Measurements from ENCODE around the gene APBA1. TPM values are rescaled to one million over a fixed set of nuclear protein-coding genes. Genes with fewer than 3 reads are reported as not detected.

Gene APBA1
- total and polyA plus RNA-seq, 9 of the 15 experiments (the other 6 are each of a cell fraction or from before 2014, with no cell fraction given) = 0.01 to 0.02 TPM; not detected in 7

DNA sequence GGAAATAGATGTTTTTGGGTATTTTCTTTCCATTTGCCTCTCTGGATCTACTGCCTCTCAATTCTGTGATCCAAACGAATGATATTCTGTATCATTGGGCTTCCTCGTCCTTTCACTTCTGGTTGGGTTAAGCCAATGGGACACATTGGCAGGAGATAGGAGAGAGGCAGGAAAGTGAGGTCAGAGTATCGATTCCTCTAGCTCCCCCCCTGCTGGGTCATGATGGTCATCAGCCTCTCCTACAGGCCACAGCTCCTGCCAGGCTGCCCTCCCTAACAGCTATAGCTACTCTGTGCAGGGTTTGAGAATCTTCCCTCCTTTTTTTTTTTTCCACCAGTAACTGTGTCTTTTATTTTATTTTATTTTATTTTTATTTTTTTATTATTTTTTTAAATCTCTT lies 39.4 kb downstream of the APBA1 start:
- Histone ChIP-seq H3K36me3 (ENCODE audit: control insufficient read depth, insufficient read depth, low read length) (no peaks in the 10 kb centered on the region), H3K79me2 (ENCODE audit: control insufficient read depth, insufficient read depth, low read length) (no peaks in the 10 kb centered on the region), H3K9me3 (replicated peaks; ENCODE audit: control insufficient read depth, insufficient read depth, low read depth, low read length) (no peaks in the 10 kb centered on the region), H3K4me2 (ENCODE audit: insufficient read depth, low read length) (no peak overlapping the region), H3K4me3 (no peak overlapping the region), H4K20me1 (replicated peaks; ENCODE audit: control insufficient read depth, insufficient read depth, low read length) (no peaks in the 10 kb centered on the region), H2AFZ (ENCODE audit: low read depth, low read length) (no peak overlapping the region), H3K27me3 (ENCODE audit: control insufficient read depth in 2 of 2, insufficient read depth in 2 of 2, low read length in 2 of 2) (no peaks in the 10 kb centered on the region), H3K27ac (ENCODE audit: extremely low read depth, low read depth, low read length) (no peak overlapping the region), H3K4me1 (replicated peaks in 1 of 2; ENCODE audit: control insufficient read depth in 2 of 2, insufficient read depth in 2 of 2, low read length in 2 of 2) (no peaks in the 10 kb centered on the region), H3K9ac (ENCODE audit: insufficient read depth in 1 of 2, low read depth in 2 of 2, low read length in 2 of 2) (no peak overlapping the region), H3K9me1 (ENCODE audit: control insufficient read depth, insufficient read depth, low read length) (no peaks in the 10 kb centered on the region)
- DNase-seq (ENCODE audit: extremely low read depth in 1 of 4, low spot score in 3 of 4) (no peak), FAIRE-seq (no peak), ATAC-seq (no peak)
- BruUV-seq (replicated peaks) = no TSS peak
- ChIA-PET CTCF (ENCODE audit: low intra/inter-chr PET ratio) (no interaction called here), POLR2A (interaction anchor here (0.6 kb wide), 1 partner anchor 291 kb away, joined by 3 read pairs; no protein-coding TSS in a partner anchor)
- in situ Hi-C loops (cut with MboI) (no loop called here), intact Hi-C loops (cut with micrococcal nuclease) (no loop called here)
- WGBS (ENCODE audit: insufficient coverage, low coverage, missing lambda C conversion rate) = 0% methylated on average over 2 of the region's 3 CpGs
- TF ChIP-seq ZNF311 (CRISPR knock-in tag; IDR thresholded peaks at IDR 0.05) = no peak
- TF ChIP-seq, protein P1, sequence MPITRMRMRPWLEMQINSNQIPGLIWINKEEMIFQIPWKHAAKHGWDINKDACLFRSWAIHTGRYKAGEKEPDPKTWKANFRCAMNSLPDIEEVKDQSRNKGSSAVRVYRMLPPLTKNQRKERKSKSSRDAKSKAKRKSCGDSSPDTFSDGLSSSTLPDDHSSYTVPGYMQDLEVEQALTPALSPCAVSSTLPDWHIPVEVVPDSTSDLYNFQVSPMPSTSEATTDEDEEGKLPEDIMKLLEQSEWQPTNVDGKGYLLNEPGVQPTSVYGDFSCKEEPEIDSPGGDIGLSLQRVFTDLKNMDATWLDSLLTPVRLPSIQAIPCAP (CRISPR knock-in tag; IDR thresholded peaks at IDR 0.05; ENCODE audit: borderline replicate concordance) = no peak
- TF ChIP-seq, protein P2, sequence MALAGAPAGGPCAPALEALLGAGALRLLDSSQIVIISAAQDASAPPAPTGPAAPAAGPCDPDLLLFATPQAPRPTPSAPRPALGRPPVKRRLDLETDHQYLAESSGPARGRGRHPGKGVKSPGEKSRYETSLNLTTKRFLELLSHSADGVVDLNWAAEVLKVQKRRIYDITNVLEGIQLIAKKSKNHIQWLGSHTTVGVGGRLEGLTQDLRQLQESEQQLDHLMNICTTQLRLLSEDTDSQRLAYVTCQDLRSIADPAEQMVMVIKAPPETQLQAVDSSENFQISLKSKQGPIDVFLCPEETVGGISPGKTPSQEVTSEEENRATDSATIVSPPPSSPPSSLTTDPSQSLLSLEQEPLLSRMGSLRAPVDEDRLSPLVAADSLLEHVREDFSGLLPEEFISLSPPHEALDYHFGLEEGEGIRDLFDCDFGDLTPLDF (CRISPR knock-in tag; IDR thresholded peaks at IDR 0.05) = no peak
- TF ChIP-seq HMG20A (CRISPR knock-in tag; conservative IDR thresholded peaks at IDR 0.05) = no peak
- no peak for TF ChIP-seq CCAR2 (IDR thresholded peaks at IDR 0.05; ENCODE audit: low read depth, low read length)
- TF ChIP-seq NCOA1 (IDR thresholded peaks at IDR 0.05; ENCODE audit: low read depth) = no peak
- no peak for TF ChIP-seq SLC30A9 (CRISPR knock-in tag; IDR thresholded peaks at IDR 0.05)
- TF ChIP-seq CXXC5 (CRISPR knock-in tag; IDR thresholded peaks at IDR 0.05) = no peak
- no peak for TF ChIP-seq ZFP1 (CRISPR knock-in tag; IDR thresholded peaks at IDR 0.05)
- no peak for TF ChIP-seq ZNF766 (CRISPR knock-in tag; conservative IDR thresholded peaks at IDR 0.05)
